MM.1S (cell line): ENCODE data around the gene RNF152.
"Not testable (repeated sequence)": the region's sequence is repeated elsewhere in the genome, so short reads cannot be mapped to it uniquely, and the experiment has no call there.

Experiments
- DNase-seq: peaks from one replicate; pipeline ENCODE4 v3.0.0-alpha.2; 2015
- H2AFZ ChIP-seq: fragments of 300-600 bp; sonication (generic); 2 replicates; pipeline ENCODE4 v1.6.0; 2016; ENCODE audit warnings: antibody characterized with exemption, low read length
- H3F3A ChIP-seq: fragments of 300-600 bp; sonication (generic); 2 replicates; pipeline ENCODE4 v1.6.1; 2016; ENCODE audit warnings: mild to moderate bottlenecking, antibody characterized with exemption, low read length, moderate library complexity, mixed read lengths; ENCODE audit not compliant: insufficient read depth
- H3K27ac ChIP-seq: fragments of 300-600 bp; sonication (generic); 2 replicates; pipeline ENCODE4 v1.5.1; 2016; ENCODE audit warnings: mild to moderate bottlenecking, low read length
- H3K27me3 ChIP-seq: fragments of 300-600 bp; sonication (generic); replicated peaks from 2 replicates; pipeline ENCODE4 v1.6.0; 2016; ENCODE audit warnings: low read length; ENCODE audit not compliant: insufficient read depth
- H3K36me3 ChIP-seq: fragments of 300-600 bp; sonication (generic); replicated peaks from 2 replicates; pipeline ENCODE4 v1.6.1; 2016; ENCODE audit warnings: mild to moderate bottlenecking, low read length, mixed read lengths; ENCODE audit not compliant: insufficient read depth
- H3K4me1 ChIP-seq: fragments of 300-600 bp; sonication (generic); 2 replicates; pipeline ENCODE4 v1.6.1; 2016; ENCODE audit warnings: low read length, mixed read lengths
- H3K4me2 ChIP-seq: fragments of 300-600 bp; sonication (generic); 2 replicates; pipeline ENCODE4 v1.6.0; 2016; ENCODE audit warnings: low read depth, low read length
- H3K4me3 ChIP-seq: fragments of 300-600 bp; sonication (generic); 2 replicates; pipeline ENCODE4 v1.5.1; 2016; ENCODE audit warnings: low read length, mixed read lengths
- H3K79me2 ChIP-seq: fragments of 300-600 bp; sonication (generic); 2 replicates; pipeline ENCODE4 v1.6.1; 2016; ENCODE audit warnings: mixed run types, low read length, mixed read lengths
- H3K9ac ChIP-seq: fragments of 300-600 bp; sonication (generic); 2 replicates; pipeline ENCODE4 v1.6.1; 2016; ENCODE audit warnings: low read length, mixed read lengths
- H3K9me2 ChIP-seq: fragments of 300-600 bp; sonication (generic); replicated peaks from 2 replicates; pipeline ENCODE4 v1.6.1; 2016; ENCODE audit warnings: mild to moderate bottlenecking, low read length, mixed read lengths; ENCODE audit not compliant: insufficient read depth
- H3K9me3 ChIP-seq: fragments of 300-600 bp; sonication (generic); replicated peaks from 2 replicates; pipeline ENCODE4 v1.6.1; 2016; ENCODE audit warnings: mild to moderate bottlenecking, low read length, mixed read lengths; ENCODE audit not compliant: insufficient read depth
- H4K20me1 ChIP-seq: fragments of 300-600 bp; sonication (generic); 2 replicates; pipeline ENCODE4 v1.6.1; 2016; ENCODE audit warnings: mild to moderate bottlenecking, low read length, moderate library complexity, mixed read lengths; ENCODE audit not compliant: insufficient read depth
- EZH2 ChIP-seq: fragments of 300-600 bp; sonication (generic); optimal IDR thresholded peaks from 2 replicates; pipeline ENCODE3; 2017; ENCODE audit warnings: low read depth, mild to moderate bottlenecking, antibody characterized with exemption, low read length, mixed read lengths
- EZH2phosphoT487 ChIP-seq: fragments of 300-600 bp; sonication (generic); IDR thresholded peaks from 2 replicates; pipeline ENCODE4 v1.6.1; 2018; ENCODE audit warnings: antibody characterized with exemption, low read length
- TF ChIP-seq, protein P1 (sequence below): fragments of 300-600 bp; sonication (generic); IDR thresholded peaks from 2 replicates; pipeline ENCODE4 v1.5.1; 2016; ENCODE audit warnings: antibody characterized with exemption, low read length, mixed read lengths

The RNF152 gene

DNA sequence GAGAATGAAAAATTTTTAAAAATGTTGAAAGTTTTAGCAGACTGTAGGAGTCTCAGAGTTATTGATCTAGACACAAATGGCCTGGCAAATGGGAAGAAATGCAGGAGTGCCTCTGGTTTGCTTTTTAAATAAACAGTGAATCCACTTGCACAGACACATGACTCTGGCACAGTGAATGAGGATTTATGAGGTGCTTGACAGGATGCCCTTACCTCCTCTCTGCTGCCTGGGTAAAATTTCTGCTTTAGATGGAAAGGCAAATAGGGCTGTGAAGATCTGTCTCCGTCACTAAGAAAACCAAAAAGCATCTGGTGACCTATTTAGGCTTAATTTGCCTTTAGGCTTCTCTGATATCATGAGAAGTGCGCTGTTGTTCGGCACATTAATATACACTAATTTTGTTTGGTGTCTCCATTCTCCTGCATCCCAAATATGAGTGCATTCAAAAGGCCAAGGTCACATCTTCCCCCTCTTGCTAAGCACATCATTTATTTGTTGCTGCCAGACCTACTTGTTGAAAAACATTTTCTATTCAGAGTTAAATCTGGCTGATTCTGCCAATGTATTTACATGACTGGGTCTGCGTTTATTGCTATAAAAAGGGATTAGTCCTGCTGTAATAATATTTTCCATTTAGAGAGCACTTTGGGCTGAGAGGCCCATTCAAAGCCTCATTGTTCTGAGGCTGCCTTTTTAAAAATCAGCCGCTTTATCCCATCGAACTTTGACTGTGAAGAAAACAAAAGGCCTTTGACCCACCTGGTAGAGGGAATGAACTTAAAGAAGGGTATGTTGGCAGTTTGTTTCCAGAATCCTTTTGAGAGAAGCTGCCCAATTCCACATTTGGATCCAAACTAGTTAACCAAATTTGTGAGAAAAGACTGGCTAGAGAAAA lies 94.9 kb downstream of the RNF152 start:
- Histone ChIP-seq H3K4me2 (no peak overlapping the region), H2AFZ (no peak overlapping the region), H4K20me1 (no peaks in the 10 kb centered on the region), H3F3A (no peaks in the 10 kb centered on the region), H3K4me3 (no peak overlapping the region), H3K9me3 (no peaks in the 10 kb centered on the region), H3K79me2 (no peaks in the 10 kb centered on the region), H3K27ac (no peak overlapping the region), H3K9me2 (no peaks in the 10 kb centered on the region), H3K27me3 (no peaks in the 10 kb centered on the region), H3K4me1 (no peaks in the 10 kb centered on the region), H3K36me3 (no peaks in the 10 kb centered on the region), H3K9ac (no peak overlapping the region)
- no peak for DNase-seq
- no peak for TF ChIP-seq EZH2
- no peak for TF ChIP-seq EZH2phosphoT487
- TF ChIP-seq, protein P1, sequence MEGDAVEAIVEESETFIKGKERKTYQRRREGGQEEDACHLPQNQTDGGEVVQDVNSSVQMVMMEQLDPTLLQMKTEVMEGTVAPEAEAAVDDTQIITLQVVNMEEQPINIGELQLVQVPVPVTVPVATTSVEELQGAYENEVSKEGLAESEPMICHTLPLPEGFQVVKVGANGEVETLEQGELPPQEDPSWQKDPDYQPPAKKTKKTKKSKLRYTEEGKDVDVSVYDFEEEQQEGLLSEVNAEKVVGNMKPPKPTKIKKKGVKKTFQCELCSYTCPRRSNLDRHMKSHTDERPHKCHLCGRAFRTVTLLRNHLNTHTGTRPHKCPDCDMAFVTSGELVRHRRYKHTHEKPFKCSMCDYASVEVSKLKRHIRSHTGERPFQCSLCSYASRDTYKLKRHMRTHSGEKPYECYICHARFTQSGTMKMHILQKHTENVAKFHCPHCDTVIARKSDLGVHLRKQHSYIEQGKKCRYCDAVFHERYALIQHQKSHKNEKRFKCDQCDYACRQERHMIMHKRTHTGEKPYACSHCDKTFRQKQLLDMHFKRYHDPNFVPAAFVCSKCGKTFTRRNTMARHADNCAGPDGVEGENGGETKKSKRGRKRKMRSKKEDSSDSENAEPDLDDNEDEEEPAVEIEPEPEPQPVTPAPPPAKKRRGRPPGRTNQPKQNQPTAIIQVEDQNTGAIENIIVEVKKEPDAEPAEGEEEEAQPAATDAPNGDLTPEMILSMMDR: no peak

DNA sequence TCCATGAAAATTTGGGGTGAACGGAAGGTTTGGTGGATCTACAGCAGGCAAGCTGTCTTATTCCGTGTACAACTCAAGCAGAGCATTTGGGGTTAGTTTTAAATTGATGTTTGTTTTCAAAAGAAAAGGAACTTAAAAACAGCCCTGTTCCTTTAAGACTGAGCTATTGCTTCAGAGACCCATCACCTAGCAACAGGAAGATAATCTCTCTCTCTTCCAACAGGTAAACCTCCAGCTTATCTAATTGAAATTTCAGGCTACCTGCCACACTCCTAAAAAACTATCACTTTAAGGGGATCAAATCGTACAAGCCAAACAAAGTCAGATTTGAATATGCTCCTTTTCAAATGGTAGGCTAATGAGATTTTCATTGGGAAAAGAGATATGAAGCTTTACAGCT lies 101.8 kb downstream of the RNF152 start:
- Histone ChIP-seq H4K20me1 (no peaks in the 10 kb centered on the region), H3K79me2 (no peaks in the 10 kb centered on the region), H3K27ac (no peak overlapping the region), H3K4me1 (no peaks in the 10 kb centered on the region), H3K9me2 (no peaks in the 10 kb centered on the region), H3K4me2 (no peak overlapping the region), H3K9me3 (no peaks in the 10 kb centered on the region), H3K27me3 (no peaks in the 10 kb centered on the region), H3K4me3 (no peak overlapping the region), H3F3A (no peaks in the 10 kb centered on the region), H2AFZ (no peak overlapping the region), H3K36me3 (no peaks in the 10 kb centered on the region), H3K9ac (no peak overlapping the region)
- no peak for DNase-seq
- no peak for TF ChIP-seq EZH2
- TF ChIP-seq, protein P1: no peak
- TF ChIP-seq EZH2phosphoT487: no peak

DNA sequence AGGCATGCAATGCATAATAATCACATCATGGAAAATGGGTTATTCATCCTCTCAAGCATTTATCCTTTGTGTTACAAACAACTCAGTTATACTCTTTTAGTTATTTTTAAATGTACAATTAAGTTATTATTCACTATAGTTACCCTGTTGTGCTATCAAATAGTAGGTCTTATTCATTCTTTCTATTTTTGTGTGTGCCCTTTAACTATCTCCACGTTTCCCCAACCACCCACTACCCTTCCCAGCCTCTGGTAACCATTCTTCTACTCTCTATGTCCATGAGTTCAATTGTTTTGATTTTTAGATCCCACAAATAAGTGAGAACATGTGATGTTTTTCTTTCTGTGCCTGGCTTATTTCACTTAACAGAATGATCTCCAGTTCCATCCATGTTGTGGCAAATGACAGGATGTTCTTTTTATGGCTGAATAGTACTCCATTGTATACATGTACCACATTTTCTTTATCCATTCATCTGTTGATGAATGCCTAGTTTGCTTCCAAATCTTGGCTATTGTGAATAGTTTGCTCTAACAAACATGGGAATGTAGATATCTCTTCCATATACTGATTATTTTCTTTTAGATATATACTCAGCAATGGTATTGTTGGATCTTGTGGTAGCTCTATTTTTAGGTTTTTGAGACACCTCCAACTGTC lies 105.7 kb downstream of the RNF152 start:
- not testable (repeated sequence) for H4K20me1 ChIP-seq, H3F3A ChIP-seq, H3K4me3 ChIP-seq, H3K4me2 ChIP-seq, DNase-seq, H3K9ac ChIP-seq, H3K9me2 ChIP-seq, H3K79me2 ChIP-seq, H3K27me3 ChIP-seq, H2AFZ ChIP-seq, H3K27ac ChIP-seq, H3K36me3 ChIP-seq, H3K9me3 ChIP-seq, H3K4me1 ChIP-seq

DNA sequence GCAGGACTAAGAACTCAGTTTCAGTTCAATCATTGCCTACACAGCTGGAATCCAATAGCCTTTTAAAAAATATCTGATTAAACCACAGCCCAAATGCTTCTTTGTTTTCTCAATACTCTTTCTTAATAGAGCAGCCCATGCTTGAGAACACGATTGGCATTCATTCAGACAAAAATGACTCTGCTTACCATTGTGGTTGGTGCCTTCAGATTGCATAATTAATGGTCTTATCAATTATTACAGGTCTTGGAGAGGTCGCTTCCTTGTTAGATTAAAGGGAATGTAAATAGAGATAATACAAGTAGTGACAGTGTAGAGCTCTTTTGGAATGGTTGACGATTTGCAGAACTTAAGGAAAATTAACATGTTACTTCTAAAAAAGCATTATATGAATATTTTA lies 107.2 kb downstream of the RNF152 start:
- H3K27me3 ChIP-seq: no peaks in the 10 kb centered on the region
- H3K79me2 ChIP-seq: no peaks in the 10 kb centered on the region
- TF ChIP-seq EZH2: no peak
- TF ChIP-seq, protein P1: no peak
- TF ChIP-seq EZH2phosphoT487: no peak
- no peaks in the 10 kb centered on the region for H3K4me1 ChIP-seq
- no peaks in the 10 kb centered on the region for H3K9me2 ChIP-seq
- H3K27ac ChIP-seq: no peak overlapping the region
- no peak overlapping the region for H3K4me2 ChIP-seq
- H3K9ac ChIP-seq: no peak overlapping the region
- H3F3A ChIP-seq: no peaks in the 10 kb centered on the region
- no peaks in the 10 kb centered on the region for H3K9me3 ChIP-seq
- no peak overlapping the region for H3K4me3 ChIP-seq
- no peak overlapping the region for H2AFZ ChIP-seq
- DNase-seq: no peak
- no peaks in the 10 kb centered on the region for H3K36me3 ChIP-seq
- H4K20me1 ChIP-seq: no peaks in the 10 kb centered on the region
